Motor neuron (in vitro differentiated cells): ENCODE measurements around the gene CYP2A6. TPM values are rescaled to one million over a fixed set of nuclear protein-coding genes. Genes with fewer than 3 reads are reported as not detected.
A peak's percentile ranks its signal among the peaks of the same experiment; 100 is the strongest.
"Not testable (repeated sequence)": the region's sequence is repeated elsewhere in the genome, so short reads cannot be mapped to it uniquely, and the experiment has no call there.

Experiments used
- ATAC-seq, 8 experiments: fragments of 200-7000 bp; cut with Tn5 transposase; replicated peaks in 6 of 8; 2 replicates each; pipeline ENCODE4 v1.8.0; 2021; ENCODE audit warnings: mild to moderate bottlenecking in 8 of 8, moderate library complexity in 8 of 8
- H3K27ac ChIP-seq, 2 donors: fragments of 250-450 bp; sonication (Bioruptor Pico); 2 replicates each; pipeline ENCODE4 v1.9.0; 2021; ENCODE audit warnings: antibody characterized with exemption in 2 of 2, mild to moderate bottlenecking in 2 of 2, moderate library complexity in 1 of 2
- H3K4me1 ChIP-seq, 2 donors: fragments of 250-450 bp; sonication (Bioruptor Pico); replicated peaks in 1 of 2; 2 replicates each; pipeline ENCODE4 v1.6.1; 2021; ENCODE audit warnings: antibody characterized with exemption in 2 of 2, mild to moderate bottlenecking in 2 of 2, moderate library complexity in 1 of 2
- H3K4me3 ChIP-seq, 5 donors: fragments of 250-450 bp; sonication (Bioruptor Pico); 2 replicates each; pipeline ENCODE4 v1.9.0; 2021; ENCODE audit warnings: antibody characterized with exemption in 5 of 5, mild to moderate bottlenecking in 5 of 5, moderate library complexity in 4 of 5
- WGBS, 10 experiments: fragments of 450-650 bp; shearing (Covaris generic); methylation state at CpG; one replicate each; pipeline ENCODE4 v1.0.0; 2022; 5-methylcytosine and 5-hydroxymethylcytosine counted together
- in situ Hi-C, 9 experiments: fragments of 400-800 bp; cut with MboI; loops; one replicate each; pipeline ENCODE4 v1.15.0; 2021; ENCODE audit warnings: low sequenced_read_pairs in 9 of 9, low pct_unique_long_range_greater_than_20kb in 2 of 9; ENCODE audit not compliant: unreplicated experiment in 9 of 9
- total RNA-seq, 8 experiments: library from RNA; unstranded; fragments of 300-600 nt; gene quantifications; 2 replicates each; pipeline versions ENCODE4 v1.2.3 to v1.2.4, GENCODE V29; 2022

Gene CYP2A6
- total RNA-seq, 8 experiments from 2014 or later, result 0.16 to 2.0 (median 1.4) TPM; not detected in 3

DNA sequence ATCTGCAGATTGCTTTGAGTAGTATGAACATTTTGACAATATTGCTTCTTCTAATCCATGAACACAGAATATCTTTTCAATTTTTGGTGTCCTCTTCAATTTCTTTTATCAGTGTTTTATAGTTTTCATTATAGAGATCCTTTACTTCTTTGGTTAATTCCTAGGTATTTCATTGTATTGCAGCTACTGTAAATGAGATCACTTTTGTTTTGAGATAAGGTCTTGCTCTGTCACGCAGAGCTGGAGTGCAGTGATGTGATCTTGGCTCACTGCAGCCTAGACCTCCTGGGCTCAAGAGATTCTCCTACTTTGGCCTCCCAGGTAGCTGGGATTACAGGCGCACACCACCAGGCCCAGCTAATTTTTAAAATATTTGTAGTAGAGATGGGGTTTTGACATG is 22.0 kb upstream of the CYP2A6 start:
- 50 to 100% (median 88%) methylated on average over 1 to 2 of the region's 2 CpGs; no CpG with 5 or more reads in 1 of the 10 experiments for WGBS, 10 experiments
- no peak overlapping the region for H3K4me3 ChIP-seq

GRCh38 chr19:40867701-40868100 is 17.5 kb upstream of the CYP2A6 start:
- in situ Hi-C loops, result no loop called here
- Histone ChIP-seq H3K27ac (no peak overlapping the region), H3K4me3 (no peak overlapping the region), H3K4me1 (no peaks in the 10 kb centered on the region)
- 49 to 90% (median 68%) methylated on average over 2 to 7 of the region's 7 CpGs; no CpG with 5 or more reads in 2 of the 10 experiments for WGBS, 10 experiments
- ATAC-seq, result no peak

More for the DNA sequence above, 22.0 kb upstream of the CYP2A6 start:
- Histone ChIP-seq H3K4me1 (no peaks in the 10 kb centered on the region), H3K27ac (no peak overlapping the region)
- in situ Hi-C loops, result no loop called here
- no peak for ATAC-seq

DNA sequence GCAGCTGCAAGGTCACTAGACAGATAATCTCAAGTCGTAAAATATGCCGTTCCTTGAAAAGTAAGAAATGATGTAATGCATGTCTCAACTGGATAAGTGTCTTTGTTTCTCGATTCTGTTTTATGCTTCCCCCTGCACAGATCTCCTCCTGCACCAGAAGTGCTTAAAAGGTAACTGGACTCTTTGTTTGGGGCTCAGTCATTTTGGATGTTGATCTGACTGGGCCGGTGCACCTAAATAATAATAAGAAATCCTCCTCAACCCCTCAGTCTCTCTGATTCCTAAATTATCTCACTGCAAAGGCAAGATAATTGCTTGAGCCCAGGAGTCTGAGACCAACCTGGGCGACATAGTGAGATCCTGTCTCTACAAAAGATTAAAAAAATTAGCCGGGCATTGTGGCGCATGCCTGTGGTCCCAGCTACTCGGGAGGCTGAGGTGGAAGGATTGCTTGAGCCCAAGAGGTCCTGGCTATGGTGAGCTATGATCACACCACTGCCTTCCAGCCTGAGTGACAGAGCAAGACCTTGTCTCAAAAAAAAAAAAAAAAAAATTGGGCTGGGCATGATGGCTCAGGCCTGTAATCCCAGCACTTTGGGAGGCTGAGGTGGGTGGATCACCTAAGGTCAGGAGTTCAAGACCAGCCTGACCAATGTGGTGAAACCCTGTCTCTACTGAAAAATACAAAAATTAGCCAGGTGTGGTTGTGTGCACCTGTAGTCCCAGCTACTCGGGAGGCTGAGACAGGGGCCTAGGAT is 14.7 kb upstream of the CYP2A6 start:
- in situ Hi-C loops, H3K27ac ChIP-seq, H3K4me3 ChIP-seq, ATAC-seq, H3K4me1 ChIP-seq: not testable (repeated sequence)
- WGBS, 10 experiments, result 60 to 83% (median 82%) methylated on average over 1 to 3 of the region's 9 CpGs; no CpG with 5 or more reads in 6 of the 10 experiments

GRCh38 chr19:40862785-40863184 is 12.5 kb upstream of the CYP2A6 start:
- ATAC-seq, result peak in 3 of 8 experiments; percentile 37 to 76 (median 45)

DNA sequence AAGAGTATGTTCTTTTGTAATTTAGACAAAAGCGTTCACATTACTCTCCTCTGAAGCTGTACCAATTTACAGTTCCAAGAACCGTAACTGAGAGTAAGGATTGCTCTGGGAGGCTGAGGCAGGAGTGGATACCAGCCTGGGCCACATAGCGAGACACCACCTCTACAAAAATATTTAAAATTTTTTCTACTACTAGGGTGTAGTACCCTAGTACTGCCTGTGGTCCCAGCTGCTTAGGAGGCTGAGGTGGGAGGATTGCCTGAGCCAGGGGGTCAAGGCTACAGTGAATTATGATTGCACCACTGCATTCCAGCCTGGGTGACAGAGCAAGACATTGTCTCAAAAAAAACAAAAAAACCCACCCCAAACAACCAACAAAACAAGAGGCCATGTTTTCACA is 12.1 kb upstream of the CYP2A6 start:
- no peaks in the 10 kb centered on the region for H3K4me1 ChIP-seq
- peak in 1 of 8 experiments; percentile 30 for ATAC-seq
- in situ Hi-C loops, result no loop called here
- 53 to 100% (median 70%) methylated on average over 1 to 3 of the region's 3 CpGs; no CpG with 5 or more reads in 3 of the 10 experiments for WGBS, 10 experiments
- no peak overlapping the region for H3K4me3 ChIP-seq
- H3K27ac ChIP-seq, result no peak overlapping the region

More at GRCh38 chr19:40862785-40863184, 12.5 kb upstream of the CYP2A6 start:
- Histone ChIP-seq H3K4me1 (no peaks in the 10 kb centered on the region), H3K4me3 (no peak overlapping the region), H3K27ac (no peak overlapping the region)
- in situ Hi-C loops, result no loop called here
- WGBS, 10 experiments, result 0 to 83% (median 67%) methylated on average over 1 to 4 of the region's 4 CpGs; no CpG with 5 or more reads in 2 of the 10 experiments

DNA sequence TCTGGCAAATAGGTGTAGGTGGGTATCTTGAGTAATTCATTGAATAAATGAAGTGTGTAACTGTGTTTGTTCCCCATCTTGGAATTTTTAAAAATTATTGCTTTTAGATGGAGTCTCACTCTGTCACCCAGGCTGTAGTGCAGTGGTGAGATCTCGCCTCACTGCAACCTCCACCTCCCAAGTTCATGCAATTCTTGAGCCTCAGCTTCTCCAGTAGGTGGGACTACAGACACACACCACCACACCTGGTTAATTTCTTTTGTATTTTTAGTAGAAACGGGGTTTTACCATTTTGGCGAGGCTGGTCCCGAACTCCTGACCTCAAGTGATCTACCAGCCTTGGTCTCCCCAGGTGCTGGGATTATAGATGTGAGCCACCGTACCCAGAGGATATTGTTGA is 7.9 kb upstream of the CYP2A6 start:
- Histone ChIP-seq H3K27ac (no peak overlapping the region), H3K4me3 (no peak overlapping the region), H3K4me1 (no peaks in the 10 kb centered on the region)
- in situ Hi-C loops, result no loop called here
- 0 to 100% (median 79%) methylated on average over 1 to 4 of the region's 5 CpGs; no CpG with 5 or more reads in 3 of the 10 experiments for WGBS, 10 experiments
- no peak for ATAC-seq

- ATAC-seq, H3K4me3 ChIP-seq, in situ Hi-C loops, H3K4me1 ChIP-seq, H3K27ac ChIP-seq: not testable (repeated sequence)
- no CpG with 5 or more reads among the region's 3 CpGs for WGBS, 10 experiments
These were observed 2.4 kb upstream of the CYP2A6 start for GRCh38 chr19:40852467-40853152.

DNA sequence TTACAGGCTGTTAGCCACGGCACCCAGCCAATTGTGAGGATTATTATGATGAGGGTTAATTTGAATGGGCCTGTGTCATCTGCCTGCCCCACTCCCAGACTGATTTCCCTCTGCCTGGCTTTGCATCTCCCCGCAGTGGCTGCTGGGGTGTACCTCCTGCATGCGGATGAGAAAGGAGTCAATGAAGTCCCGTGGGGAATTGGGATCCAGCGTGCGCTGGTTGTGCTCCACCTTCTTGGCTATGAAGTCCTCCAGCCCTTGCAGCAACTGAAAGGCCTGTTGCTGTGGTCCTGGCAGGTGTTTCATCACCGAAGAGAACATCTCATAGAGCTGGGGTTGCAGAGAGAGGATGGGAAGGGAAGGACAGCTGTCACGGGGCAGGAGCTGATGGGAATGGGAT is 3.5 kb downstream of the CYP2A6 start:
- H3K4me1 ChIP-seq, ATAC-seq, H3K4me3 ChIP-seq, H3K27ac ChIP-seq, in situ Hi-C loops: not testable (repeated sequence)
- WGBS, 10 experiments, result 60 to 67% (median 67%) methylated on average over 1 to 6 of the region's 8 CpGs; no CpG with 5 or more reads in 7 of the 10 experiments

- ATAC-seq, result peak in 2 of 8 experiments; percentile 32 to 55
- H3K4me1 ChIP-seq, in situ Hi-C loops, H3K4me3 ChIP-seq, H3K27ac ChIP-seq: not testable (repeated sequence)
- 0% methylated on average over 2 of the region's 19 CpGs; no CpG with 5 or more reads in 9 of the 10 experiments for WGBS, 10 experiments
These were observed 6.6 kb downstream of the CYP2A6 start for GRCh38 chr19:40843653-40844052.

DNA sequence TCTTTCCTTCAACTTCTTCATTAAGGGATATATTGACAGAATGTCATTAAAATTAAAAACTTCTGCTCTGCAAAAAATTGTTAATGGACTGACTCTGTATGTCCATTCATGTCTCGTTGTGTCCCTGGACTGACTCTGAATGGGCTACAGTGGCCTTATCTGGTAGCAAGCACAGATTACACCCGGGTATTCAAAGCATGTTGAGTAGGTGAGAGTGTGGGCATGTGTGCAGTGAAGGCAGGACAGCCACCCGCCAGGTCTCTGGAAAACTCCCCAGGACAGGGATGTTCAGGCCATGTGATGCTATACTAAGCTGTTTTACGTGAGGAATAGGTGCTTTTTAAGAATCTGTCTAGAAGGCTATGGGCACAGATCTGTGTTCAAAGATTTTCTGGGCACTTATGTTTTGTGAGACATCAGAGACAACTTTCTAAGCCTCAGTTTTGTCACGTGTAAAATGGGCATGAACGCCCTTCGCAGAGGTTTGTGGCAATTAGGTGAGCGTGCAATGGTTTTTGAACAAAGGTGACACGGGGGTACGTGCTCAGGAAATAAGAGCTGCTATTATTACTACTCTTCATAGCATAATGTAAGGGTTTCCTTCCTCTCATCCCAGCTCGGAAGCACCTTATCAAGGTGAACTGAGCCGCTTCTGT is 7.1 kb downstream of the CYP2A6 start:
- WGBS, 10 experiments, result 20 to 100% (median 73%) methylated on average over 1 to 6 of the region's 12 CpGs; no CpG with 5 or more reads in 6 of the 10 experiments
- H3K4me3 ChIP-seq, H3K4me1 ChIP-seq, H3K27ac ChIP-seq, in situ Hi-C loops, ATAC-seq: not testable (repeated sequence)

DNA sequence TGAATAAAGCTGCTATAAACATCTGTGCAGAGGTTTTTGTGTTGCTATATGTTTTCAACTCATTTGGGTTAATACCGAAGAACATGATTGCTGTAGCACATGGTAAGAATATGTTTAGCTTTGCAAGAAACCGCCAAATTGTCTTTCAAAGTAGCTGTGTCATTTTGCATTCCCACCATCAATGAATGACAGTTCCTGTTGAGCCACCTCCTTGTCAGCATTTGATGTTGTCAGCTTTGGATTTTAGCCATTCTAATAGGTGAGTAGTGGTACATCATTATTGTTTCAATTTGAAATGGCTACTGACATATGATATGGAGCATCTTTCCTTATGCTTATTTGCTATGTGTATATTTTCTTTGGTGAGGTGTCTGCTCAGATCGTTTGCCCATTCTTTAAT is 8.2 kb downstream of the CYP2A6 start:
- ATAC-seq, H3K4me3 ChIP-seq, in situ Hi-C loops, H3K27ac ChIP-seq, H3K4me1 ChIP-seq: not testable (repeated sequence)
- WGBS, 10 experiments, result 60 to 100% methylated on average over 1 of the region's 3 CpGs; no CpG with 5 or more reads in 8 of the 10 experiments

- H3K4me3 ChIP-seq, in situ Hi-C loops, ATAC-seq, H3K4me1 ChIP-seq, H3K27ac ChIP-seq: not testable (repeated sequence)
- 8 to 83% (median 69%) methylated on average over 1 of the region's 1 CpG for WGBS, 10 experiments
These were observed 11.8 kb downstream of the CYP2A6 start for GRCh38 chr19:40838477-40838876.
